ENCODE measurements around the gene ARHGAP26.

ARHGAP26 gene

GRCh38 chr5:142939884-142940283 is 169.7 kb downstream of the ARHGAP26 start:
- no peak for TF ChIP-seq CTCF (IDR thresholded peaks at IDR 0.05)
- no peak overlapping the region for H3K27ac ChIP-seq

GRCh38 chr5:142941245-142941644 is 171.1 kb downstream of the ARHGAP26 start:
- H3K27ac ChIP-seq, result no peak overlapping the region
- no peak for DNase-seq
- peaks cover 0 to 27% (median 6%) of the 10 kb centered on the region in 4 donors for H3K4me1 ChIP-seq
- intact Hi-C loops (cut with DNase I; ENCODE audit: low total_unique reads), result no loop called here
- H3K4me3 ChIP-seq, result no peak overlapping the region
- H3K27me3 ChIP-seq, result no peaks in the 10 kb centered on the region
- H3K9me3 ChIP-seq, result no peaks in the 10 kb centered on the region
- no peaks in the 10 kb centered on the region for H3K36me3 ChIP-seq
- TF ChIP-seq CTCF (IDR thresholded peaks at IDR 0.05), result no peak

More at GRCh38 chr5:142939884-142940283, 169.7 kb downstream of the ARHGAP26 start:
- Histone ChIP-seq H3K36me3 (no peaks in the 10 kb centered on the region), H3K9me3 (no peaks in the 10 kb centered on the region), H3K4me3 (no peak overlapping the region), H3K4me1 (peaks cover 0 to 26% (median 6%) of the 10 kb centered on the region in 4 donors), H3K27me3 (no peaks in the 10 kb centered on the region)
- intact Hi-C loops (cut with DNase I; ENCODE audit: low total_unique reads), result no loop called here
- DNase-seq, result no peak

- DNase-seq, result no peak
- H3K27ac ChIP-seq, result no peak overlapping the region
Measured at GRCh38 chr5:142942901-142943300, 172.7 kb downstream of the ARHGAP26 start.

GRCh38 chr5:142944140-142944539 is 174.0 kb downstream of the ARHGAP26 start:
- Histone ChIP-seq H3K27me3 (no peaks in the 10 kb centered on the region), H3K4me1 (peaks cover 0 to 12% (median 4%) of the 10 kb centered on the region in 4 donors), H3K9me3 (no peaks in the 10 kb centered on the region), H3K4me3 (no peak overlapping the region), H3K27ac (no peak overlapping the region), H3K36me3 (no peaks in the 10 kb centered on the region)
- no peak for TF ChIP-seq CTCF (IDR thresholded peaks at IDR 0.05)
- no peak for DNase-seq
- intact Hi-C loops (cut with DNase I; ENCODE audit: low total_unique reads), result no loop called here

More at GRCh38 chr5:142942901-142943300, 172.7 kb downstream of the ARHGAP26 start:
- Histone ChIP-seq H3K4me1 (peaks cover 0 to 24% (median 9%) of the 10 kb centered on the region in 4 donors), H3K9me3 (no peaks in the 10 kb centered on the region), H3K27me3 (no peaks in the 10 kb centered on the region), H3K36me3 (no peaks in the 10 kb centered on the region), H3K4me3 (no peak overlapping the region)
- intact Hi-C loops (cut with DNase I; ENCODE audit: low total_unique reads), result no loop called here
- TF ChIP-seq CTCF (IDR thresholded peaks at IDR 0.05), result no peak

GRCh38 chr5:142945321-142945720 is 175.1 kb downstream of the ARHGAP26 start:
- no peak overlapping the region for H3K27ac ChIP-seq
- H3K9me3 ChIP-seq, result no peaks in the 10 kb centered on the region
- intact Hi-C loops (cut with DNase I; ENCODE audit: low total_unique reads), result no loop called here

More at GRCh38 chr5:142945321-142945720, 175.1 kb downstream of the ARHGAP26 start:
- Histone ChIP-seq H3K4me1 (peaks cover 0 to 9% (median 4%) of the 10 kb centered on the region in 4 donors), H3K36me3 (no peaks in the 10 kb centered on the region), H3K4me3 (no peak overlapping the region), H3K27me3 (no peaks in the 10 kb centered on the region)
- no peak for TF ChIP-seq CTCF (IDR thresholded peaks at IDR 0.05)
- no peak for DNase-seq
